Suprapubic skin (tissue), 4 donors: ENCODE data around the gene TDP1.

Source experiments
- CTCF ChIP-seq, 2 donors: fragments of 200-600 bp in 1 of 2; fragments of 450-650 bp in 1 of 2; sonication (generic) in 1 of 2; IDR thresholded peaks; one replicate each; pipeline ENCODE4 v1.5.1; 2016 to 2019; ENCODE audit warnings: antibody characterized with exemption in 2 of 2, mild to moderate bottlenecking in 1 of 2, moderate library complexity in 1 of 2
- POLR2A ChIP-seq, 2 donors: fragments of 450-650 bp; IDR thresholded peaks; one replicate each; pipeline ENCODE4 v1.6.1; 2017; ENCODE audit warnings: antibody characterized with exemption in 2 of 2, mild to moderate bottlenecking in 2 of 2, moderate library complexity in 2 of 2
- POLR2AphosphoS5 ChIP-seq, 3 donors: sonication (generic); formaldehyde crosslinking; IDR thresholded peaks; one replicate each; pipeline ENCODE4 v1.6.1; 2017; ENCODE audit warnings: antibody characterized with exemption in 3 of 3

DNA sequence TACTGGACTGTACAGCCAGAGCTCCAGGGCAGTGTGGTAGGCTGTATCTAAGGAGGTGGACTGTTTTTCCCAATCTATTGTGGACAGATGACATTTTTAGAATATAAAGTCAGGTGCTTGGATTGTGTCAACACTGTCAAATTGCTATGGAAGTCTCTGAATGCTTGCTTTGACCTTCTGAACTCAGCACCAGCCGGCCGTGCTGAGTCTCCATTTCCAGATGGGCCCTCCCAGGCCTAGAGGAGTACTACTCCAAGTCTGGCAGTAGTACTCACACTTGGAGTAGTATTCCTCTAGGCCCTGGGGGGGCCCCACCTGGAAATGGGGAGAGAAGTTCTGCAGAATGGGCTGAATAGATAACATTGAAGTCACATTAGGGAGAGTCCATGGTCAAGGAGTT lies 89.9 kb downstream of the TDP1 start:
- no peak for TF ChIP-seq CTCF (IDR thresholded peaks at IDR 0.05)
- no peak for TF ChIP-seq POLR2A (IDR thresholded peaks at IDR 0.05)
- no peak for TF ChIP-seq POLR2AphosphoS5 (IDR thresholded peaks at IDR 0.05)
